CD4-positive, alpha-beta memory T cell (primary cell): Measurements from ENCODE around the gene SLC8A1. TPM values are rescaled to one million over a fixed set of nuclear protein-coding genes. Genes with fewer than 3 reads are reported as not detected.

Experiments
- CTCF ChIA-PET: fragments of 350-600 bp; sonication (Branson Sonifier 250); formaldehyde crosslinking; loops from one replicate; lab custom pipeline; 2021; ENCODE audit warnings: inconsistent platforms; ENCODE audit not compliant: partially characterized antibody; lab: Charles Lee
- POLR2A ChIA-PET: fragments of 350-600 bp; sonication (Branson Sonifier 250); formaldehyde crosslinking; loops from one replicate; lab custom pipeline; 2021; ENCODE audit not compliant: partially characterized antibody; lab: Charles Lee
- DNase-seq, 5 donors: peaks; one replicate each; pipeline versions ENCODE4 v3.0.0 to v3.0.0-alpha.2; 2020 to 2022; ENCODE audit warnings: mixed read lengths in 1 of 5
- H3K27ac ChIP-seq: one replicate; pipeline ENCODE4 v1.7.0; 2013; ENCODE audit warnings: low read depth, low read length
- H3K27me3 ChIP-seq: 2 replicates; pipeline ENCODE4 v1.7.0; 2013; ENCODE audit warnings: mild to moderate bottlenecking, low read length, moderate library complexity; ENCODE audit not compliant: insufficient read depth
- H3K36me3 ChIP-seq: 2 replicates; pipeline ENCODE4 v1.7.0; 2013; ENCODE audit warnings: mild to moderate bottlenecking, low read length, moderate library complexity; ENCODE audit not compliant: insufficient read depth
- H3K4me1 ChIP-seq: 2 replicates; pipeline ENCODE4 v1.7.0; 2013; ENCODE audit warnings: mild to moderate bottlenecking, low read length, moderate library complexity; ENCODE audit not compliant: insufficient read depth
- H3K4me3 ChIP-seq, 2 donors: one replicate each; pipeline ENCODE4 v1.7.0; 2013; ENCODE audit warnings: low read length in 2 of 2, mild to moderate bottlenecking in 1 of 2
- H3K9me3 ChIP-seq, 2 donors: one replicate each; pipeline ENCODE4 v1.7.0; 2013; ENCODE audit warnings: low read length in 2 of 2, control low read depth in 1 of 2; ENCODE audit not compliant: control insufficient read depth in 1 of 2
- H3K27ac Mint-ChIP-seq, 7 donors: one replicate each; pipeline ENCODE4 v1.8.0; 2020 to 2021; ENCODE audit warnings: mixed read lengths in 7 of 7, mild to moderate bottlenecking in 6 of 7, inconsistent platforms in 3 of 7, moderate library complexity in 3 of 7
- H3K27me3 Mint-ChIP-seq, 2 donors: one replicate each; pipeline ENCODE4 v1.8.0; 2020 to 2021; ENCODE audit warnings: mixed read lengths in 2 of 2
- H3K36me3 Mint-ChIP-seq, 2 donors: one replicate each; pipeline ENCODE4 v1.8.0; 2020 to 2021; ENCODE audit warnings: mixed read lengths in 2 of 2, inconsistent platforms in 1 of 2, mild to moderate bottlenecking in 1 of 2
- H3K4me1 Mint-ChIP-seq, 4 donors: one replicate each; pipeline ENCODE4 v1.8.0; 2020 to 2021; ENCODE audit warnings: mixed read lengths in 4 of 4, mild to moderate bottlenecking in 1 of 4
- H3K4me3 Mint-ChIP-seq, 8 donors: one replicate each; pipeline ENCODE4 v1.8.0; 2020 to 2021; ENCODE audit warnings: mixed read lengths in 8 of 8, mild to moderate bottlenecking in 7 of 8, moderate library complexity in 6 of 8, inconsistent platforms in 3 of 8
- H3K9me3 Mint-ChIP-seq, 8 donors: one replicate each; pipeline ENCODE4 v1.8.0; 2020 to 2021; ENCODE audit warnings: mixed read lengths in 8 of 8, mild to moderate bottlenecking in 5 of 8, inconsistent platforms in 3 of 8, moderate library complexity in 1 of 8
- intact Hi-C: fragments of 100-400 bp; cut with micrococcal nuclease; formaldehyde crosslinking; loops from one replicate; pipeline ENCODE4 v1.15.1; 2023
- polyA plus RNA-seq, 2 donors: library from polyadenylated mRNA; unstranded; fragments of 300-500 nt; fragmentation: Illumina TruSeq; gene quantifications; one replicate each; pipeline ENCODE4 v1.2.3, GENCODE V29; 2021
- total RNA-seq, 2 experiments: library from RNA; stranded (reverse); gene quantifications; one replicate each; pipeline ENCODE4 v1.2.3, GENCODE V29; 2021

SLC8A1 gene
- total and polyA plus RNA-seq, 4 experiments from 2014 or later: 0.36 to 0.79 TPM; not detected in 2

DNA sequence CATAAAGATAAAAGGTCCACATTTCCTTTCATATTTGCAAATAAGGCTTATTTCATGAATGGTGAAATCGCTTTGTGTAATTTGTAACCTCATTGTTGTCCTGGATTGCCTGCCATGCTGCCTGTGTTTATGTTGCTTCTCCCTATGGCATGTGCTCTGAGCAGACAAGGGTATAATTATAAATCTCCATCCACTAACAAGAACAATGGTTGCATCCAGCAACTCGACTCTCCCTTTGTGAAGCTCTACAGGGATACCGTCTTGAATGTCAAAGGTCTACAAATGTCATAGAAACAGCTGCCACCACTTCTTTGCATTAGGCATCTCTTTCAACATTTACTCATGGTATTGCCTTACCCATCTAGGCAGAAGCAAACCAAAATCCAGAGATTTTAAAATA, 209.6 kb downstream of the SLC8A1 start:
- Histone ChIP-seq H3K27me3 (no peaks in the 10 kb centered on the region), H3K36me3 (no peaks in the 10 kb centered on the region), H3K9me3 (no peaks in the 10 kb centered on the region), H3K4me1 (no peaks in the 10 kb centered on the region), H3K27ac (no peak overlapping the region), H3K4me3 (no peak overlapping the region)
- Mint-ChIP-seq H3K9me3 (peaks cover 0 to 8% (median under 1%) of the 10 kb centered on the region in 8 donors), H3K4me3 (no peak overlapping the region), H3K4me1 (no peaks in the 10 kb centered on the region), H3K27me3 (no peaks in the 10 kb centered on the region), H3K27ac (no peak overlapping the region), H3K36me3 (no peaks in the 10 kb centered on the region)
- ChIA-PET CTCF (no interaction called here), POLR2A (no interaction called here)
- DNase-seq: no peak
- intact Hi-C loops: loop anchor here (5.0 kb wide), 1 partner anchor 1540 kb away; no protein-coding TSS in a partner anchor

DNA sequence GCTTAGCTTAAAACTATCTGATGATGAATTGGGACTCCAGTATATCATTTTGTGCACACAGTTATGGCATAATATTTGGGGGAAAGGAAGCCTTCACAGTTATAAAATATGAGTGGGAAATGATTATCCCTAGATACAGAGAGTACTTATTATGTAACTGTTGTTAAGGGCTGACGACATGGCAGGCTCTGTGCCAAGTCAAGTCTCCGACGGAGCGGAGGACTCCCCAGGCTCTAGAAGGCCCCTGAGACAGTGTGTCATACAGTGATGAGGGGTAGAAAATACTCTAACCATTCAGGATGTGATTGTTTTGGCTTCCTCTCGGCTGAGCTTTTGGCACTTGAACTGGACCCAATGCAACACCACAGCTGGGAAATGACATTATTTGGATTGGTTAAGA, 211.8 kb downstream of the SLC8A1 start:
- CTCF ChIA-PET: no interaction called here
- POLR2A ChIA-PET: no interaction called here
- H3K27me3 Mint-ChIP-seq: no peaks in the 10 kb centered on the region
- no peak overlapping the region for H3K4me3 Mint-ChIP-seq
- peaks cover 0 to 8% (median 1%) of the 10 kb centered on the region in 8 donors for H3K9me3 Mint-ChIP-seq
- Histone ChIP-seq H3K4me1 (no peaks in the 10 kb centered on the region), H3K36me3 (no peaks in the 10 kb centered on the region), H3K27me3 (no peaks in the 10 kb centered on the region), H3K27ac (no peak overlapping the region), H3K4me3 (no peak overlapping the region), H3K9me3 (no peaks in the 10 kb centered on the region)
- no peaks in the 10 kb centered on the region for H3K36me3 Mint-ChIP-seq
- H3K27ac Mint-ChIP-seq: no peak overlapping the region
- intact Hi-C loops: loop anchor here (5.0 kb wide), 1 partner anchor 1542 kb away; no protein-coding TSS in a partner anchor
- H3K4me1 Mint-ChIP-seq: no peaks in the 10 kb centered on the region
- no peak for DNase-seq

DNA sequence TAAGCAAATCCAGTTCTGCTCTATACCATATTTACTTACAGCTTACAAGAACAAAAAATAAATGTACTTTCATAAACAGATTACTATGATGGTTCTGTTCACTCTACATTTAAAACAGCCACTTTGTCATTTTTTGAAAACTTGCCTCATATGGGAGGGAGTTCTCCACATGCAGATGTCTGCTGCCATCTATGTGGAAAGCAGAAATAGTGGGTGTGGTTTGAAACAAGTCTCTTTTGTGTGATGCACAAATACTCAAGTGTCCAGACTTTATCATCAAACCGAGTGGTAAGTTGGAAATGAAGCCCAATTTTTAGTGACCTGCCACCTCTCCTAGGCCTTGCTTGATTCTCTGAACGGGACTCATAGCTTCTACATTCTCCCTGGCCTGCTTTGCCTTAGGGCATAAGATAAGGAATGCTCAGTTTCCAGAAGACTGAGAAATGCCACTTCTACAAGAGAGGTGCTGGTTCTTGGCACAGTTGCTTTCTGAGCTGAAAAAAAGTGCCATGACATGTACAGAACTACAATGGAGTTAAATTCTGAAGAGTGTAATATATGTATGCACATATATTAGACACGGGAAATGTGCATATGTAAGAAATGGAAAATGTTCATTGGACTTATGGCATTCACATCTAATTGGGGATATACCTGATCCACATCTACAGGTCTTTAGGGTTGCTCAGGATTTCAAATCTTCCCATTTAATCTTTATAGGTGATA, 221.0 kb downstream of the SLC8A1 start:
- Histone ChIP-seq H3K9me3 (no peaks in the 10 kb centered on the region), H3K27ac (no peak overlapping the region), H3K27me3 (no peaks in the 10 kb centered on the region), H3K4me3 (no peak overlapping the region), H3K4me1 (no peaks in the 10 kb centered on the region), H3K36me3 (no peaks in the 10 kb centered on the region)
- POLR2A ChIA-PET: no interaction called here
- CTCF ChIA-PET: no interaction called here
- no peak overlapping the region for H3K27ac Mint-ChIP-seq
- H3K36me3 Mint-ChIP-seq: no peaks in the 10 kb centered on the region
- H3K27me3 Mint-ChIP-seq: no peaks in the 10 kb centered on the region
- H3K4me1 Mint-ChIP-seq: no peaks in the 10 kb centered on the region
- peaks cover 0 to 5% (median 0%) of the 10 kb centered on the region in 8 donors for H3K9me3 Mint-ChIP-seq
- intact Hi-C loops: no loop called here
- H3K4me3 Mint-ChIP-seq: no peak overlapping the region
- DNase-seq: no peak

DNA sequence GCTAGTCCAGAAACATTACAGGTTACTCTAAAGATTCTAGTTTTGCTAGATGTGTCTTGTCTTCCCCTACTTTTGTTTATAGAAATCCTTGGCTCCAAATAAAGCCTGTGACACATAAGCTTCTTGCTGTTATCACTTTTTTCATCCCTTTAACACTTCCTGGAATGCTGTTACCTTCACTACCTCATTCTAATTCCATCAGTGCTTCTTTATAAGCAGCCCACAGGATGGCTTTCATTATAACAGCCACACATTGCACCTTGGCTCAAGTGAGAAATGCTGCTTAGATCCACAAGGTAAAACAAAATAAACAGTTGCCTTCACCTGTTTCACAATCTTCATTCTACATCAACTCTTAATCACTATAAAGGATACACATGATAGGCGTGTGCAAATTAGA, 221.7 kb downstream of the SLC8A1 start:
- Histone ChIP-seq H3K9me3 (no peaks in the 10 kb centered on the region), H3K27ac (no peak overlapping the region), H3K4me3 (no peak overlapping the region), H3K27me3 (no peaks in the 10 kb centered on the region), H3K36me3 (no peaks in the 10 kb centered on the region), H3K4me1 (no peaks in the 10 kb centered on the region)
- DNase-seq: no peak
- intact Hi-C loops: no loop called here
- H3K4me3 Mint-ChIP-seq: no peak overlapping the region
- H3K27me3 Mint-ChIP-seq: no peaks in the 10 kb centered on the region
- peaks cover 0 to 5% (median 0%) of the 10 kb centered on the region in 8 donors for H3K9me3 Mint-ChIP-seq
- ChIA-PET POLR2A (no interaction called here), CTCF (no interaction called here)
- H3K4me1 Mint-ChIP-seq: no peaks in the 10 kb centered on the region
- no peak overlapping the region for H3K27ac Mint-ChIP-seq
- no peaks in the 10 kb centered on the region for H3K36me3 Mint-ChIP-seq

DNA sequence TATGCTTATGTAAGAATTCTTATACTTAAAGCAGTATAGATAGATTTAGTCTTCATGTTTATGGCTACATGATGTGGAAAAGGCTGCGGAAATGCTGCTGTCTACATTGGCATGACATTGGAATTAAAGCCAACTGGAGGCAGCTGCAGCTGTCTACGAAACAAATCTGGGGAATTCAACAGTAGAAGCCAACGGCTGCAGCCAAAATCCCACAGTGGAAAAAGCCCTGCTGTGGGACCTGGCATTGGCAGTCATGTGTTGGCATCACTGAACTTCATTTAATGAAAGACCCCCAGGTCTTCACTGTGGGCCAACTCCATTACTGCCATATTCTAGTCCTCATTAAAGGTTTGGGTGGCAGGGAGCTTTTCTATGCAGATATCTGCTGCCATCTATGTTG, 223.6 kb downstream of the SLC8A1 start:
- Mint-ChIP-seq H3K27ac (no peak overlapping the region), H3K4me3 (no peak overlapping the region), H3K27me3 (no peaks in the 10 kb centered on the region), H3K9me3 (peaks cover 0 to 5% (median 2%) of the 10 kb centered on the region in 8 donors), H3K4me1 (no peaks in the 10 kb centered on the region), H3K36me3 (no peaks in the 10 kb centered on the region)
- Histone ChIP-seq H3K27me3 (no peaks in the 10 kb centered on the region), H3K4me3 (no peak overlapping the region), H3K9me3 (no peaks in the 10 kb centered on the region), H3K36me3 (no peaks in the 10 kb centered on the region), H3K4me1 (no peaks in the 10 kb centered on the region), H3K27ac (no peak overlapping the region)
- intact Hi-C loops: no loop called here
- ChIA-PET CTCF (no interaction called here), POLR2A (no interaction called here)
- no peak for DNase-seq

DNA sequence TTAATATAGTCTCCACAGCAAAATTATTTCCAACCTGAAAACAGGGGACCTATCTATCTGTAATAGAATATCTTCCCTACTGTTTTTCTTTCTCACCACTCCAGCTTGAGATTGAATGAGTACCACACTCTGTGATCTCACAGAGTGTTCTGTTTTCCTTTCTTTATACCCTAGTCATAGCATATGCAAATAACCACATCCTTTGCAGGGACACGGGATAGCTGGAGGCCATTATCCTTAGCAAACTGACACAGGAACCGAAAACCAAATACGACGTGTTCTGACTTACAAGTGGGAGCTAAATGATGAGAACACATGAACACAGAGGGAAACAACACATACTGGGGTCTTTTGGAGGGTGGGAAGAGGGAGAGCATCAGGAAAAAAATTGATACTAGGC, 224.7 kb downstream of the SLC8A1 start:
- Mint-ChIP-seq H3K4me1 (no peaks in the 10 kb centered on the region), H3K4me3 (no peak overlapping the region), H3K27ac (no peak overlapping the region), H3K27me3 (no peaks in the 10 kb centered on the region), H3K9me3 (peaks cover 0 to 10% (median 2%) of the 10 kb centered on the region in 8 donors), H3K36me3 (no peaks in the 10 kb centered on the region)
- POLR2A ChIA-PET: no interaction called here
- Histone ChIP-seq H3K9me3 (no peaks in the 10 kb centered on the region), H3K27me3 (no peaks in the 10 kb centered on the region), H3K36me3 (no peaks in the 10 kb centered on the region), H3K4me3 (no peak overlapping the region), H3K4me1 (no peaks in the 10 kb centered on the region), H3K27ac (no peak overlapping the region)
- CTCF ChIA-PET: no interaction called here
- DNase-seq: no peak
- intact Hi-C loops: no loop called here

DNA sequence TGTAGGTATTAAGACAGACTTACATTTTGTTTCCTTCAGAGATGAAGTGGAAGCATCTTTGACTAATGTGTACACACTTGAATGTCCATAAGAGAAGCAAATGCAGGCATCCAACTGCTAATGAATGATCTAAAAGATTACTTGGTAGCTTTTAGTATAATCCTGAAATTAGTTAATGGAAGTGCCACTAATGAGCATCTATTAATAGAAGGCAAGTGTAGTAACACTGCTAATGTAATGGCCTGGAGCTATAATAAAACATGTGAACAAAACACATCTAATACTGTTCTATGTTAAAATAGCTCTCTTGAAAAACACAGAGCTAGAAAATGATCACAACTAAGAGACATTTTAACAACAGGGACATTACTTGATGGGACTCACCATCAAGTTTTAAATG, 225.3 kb downstream of the SLC8A1 start:
- Histone ChIP-seq H3K36me3 (no peaks in the 10 kb centered on the region), H3K27ac (no peak overlapping the region), H3K4me3 (no peak overlapping the region), H3K4me1 (no peaks in the 10 kb centered on the region), H3K27me3 (no peaks in the 10 kb centered on the region), H3K9me3 (no peaks in the 10 kb centered on the region)
- DNase-seq: no peak
- CTCF ChIA-PET: no interaction called here
- peaks cover 0 to 10% (median 3%) of the 10 kb centered on the region in 8 donors for H3K9me3 Mint-ChIP-seq
- no peaks in the 10 kb centered on the region for H3K27me3 Mint-ChIP-seq
- POLR2A ChIA-PET: no interaction called here
- H3K4me3 Mint-ChIP-seq: no peak overlapping the region
- intact Hi-C loops: no loop called here
- no peaks in the 10 kb centered on the region for H3K4me1 Mint-ChIP-seq
- no peak overlapping the region for H3K27ac Mint-ChIP-seq
- H3K36me3 Mint-ChIP-seq: no peaks in the 10 kb centered on the region
